Erythroblast (primary cell): Measurements from ENCODE around the gene ZSCAN26.

Experiments
- GATA1 ChIP-seq: IDR thresholded peaks from 2 replicates; pipeline ENCODE4 v1.6.1; 2011; ENCODE audit warnings: low read depth, mild to moderate bottlenecking, control low read depth, low read length, moderate library complexity
- POLR2A ChIP-seq: IDR thresholded peaks from 2 replicates; pipeline ENCODE4 v1.6.1; 2011; ENCODE audit warnings: mild to moderate bottlenecking, low read length

- TF ChIP-seq POLR2A (no peak), GATA1 (no peak)
Measured at GRCh38 chr6:28257042-28257441, 9.9 kb upstream of the ZSCAN26 start.
